ENCODE measurements around the gene KRT25.
A peak's percentile ranks its signal among the peaks of the same experiment; 100 is the strongest.

KRT25 gene

GRCh38 chr17:40703652-40704051, 51.5 kb downstream of the KRT25 start, which contains the start of gene KRT24:
TSS of gene KRT24 (minus strand) at chr17:40703752. CDS start at chr17:40703693, 59 bp downstream.
- TF ChIP-seq JUND (IDR thresholded peaks at IDR 0.05; ENCODE audit: low read depth) = no peak
- in situ Hi-C loops (cut with HindIII; ENCODE audit: low pct_unique_long_range_greater_than_20kb, low sequenced_read_pairs) = no loop called here
- no peak for DNase-seq (ENCODE audit: low read depth in 1 of 2, low spot score in 1 of 2)

GRCh38 chr17:40702271-40702670, 52.9 kb downstream of the KRT25 start:
- no peak for TF ChIP-seq JUND (IDR thresholded peaks at IDR 0.05; ENCODE audit: low read depth)
- in situ Hi-C loops (cut with HindIII; ENCODE audit: low pct_unique_long_range_greater_than_20kb, low sequenced_read_pairs) = no loop called here

GRCh38 chr17:40699853-40700252, 55.3 kb downstream of the KRT25 start:
- DNase-seq (ENCODE audit: low read depth in 1 of 2, low spot score in 1 of 2) = peak in 1 of 2 experiments; percentile 42
- no peak for TF ChIP-seq JUND (IDR thresholded peaks at IDR 0.05; ENCODE audit: low read depth)
- in situ Hi-C loops (cut with HindIII; ENCODE audit: low pct_unique_long_range_greater_than_20kb, low sequenced_read_pairs) = no loop called here

More at GRCh38 chr17:40702271-40702670, 52.9 kb downstream of the KRT25 start:
- no peak for DNase-seq (ENCODE audit: low read depth in 1 of 2, low spot score in 1 of 2)

GRCh38 chr17:40699371-40699770, 55.8 kb downstream of the KRT25 start:
- no peak for TF ChIP-seq JUND (IDR thresholded peaks at IDR 0.05; ENCODE audit: low read depth)
- peak in 1 of 2 experiments; percentile 51 for DNase-seq (ENCODE audit: low read depth in 1 of 2, low spot score in 1 of 2)
- in situ Hi-C loops (cut with HindIII; ENCODE audit: low pct_unique_long_range_greater_than_20kb, low sequenced_read_pairs) = no loop called here

All from T47D (cell line).